Measurements from ENCODE around the gene SH2D6. TPM values are rescaled to one million over a fixed set of nuclear protein-coding genes. Genes with fewer than 3 reads are reported as not detected.

SH2D6 gene
- total and polyA plus RNA-seq, 9 of the 15 experiments (the other 6 are each of a cell fraction or from before 2014, with no cell fraction given): 0.07 to 0.76 (median 0.33) TPM; not detected in 2

DNA sequence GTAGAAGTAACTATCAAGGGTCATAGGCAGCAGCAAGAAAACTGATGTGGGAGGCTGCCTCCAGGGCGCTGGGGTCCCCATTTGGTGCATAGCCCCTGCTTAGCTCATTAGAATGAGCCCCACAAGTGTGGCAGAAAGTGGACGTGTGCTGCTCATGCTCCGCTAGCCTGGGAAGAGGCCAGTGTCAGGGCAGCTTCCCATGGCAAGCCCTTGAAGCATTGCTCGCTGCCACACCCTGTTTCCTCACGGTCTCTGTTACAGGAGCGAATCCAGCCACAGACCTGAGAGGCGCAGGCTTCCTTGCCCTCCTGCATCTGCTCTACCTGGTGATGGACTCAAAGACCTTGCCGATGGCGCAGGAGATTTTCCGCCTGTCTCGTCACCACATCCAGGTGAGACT, 41.4 kb upstream of the SH2D6 start (continued):
- TF ChIP-seq ETV6 (IDR thresholded peaks at IDR 0.05; ENCODE audit: borderline replicate concordance in 1 of 2, low read depth in 2 of 2, low read length in 1 of 2) (no peak), ETV6 (CRISPR knock-in tag; IDR thresholded peaks at IDR 0.05; ENCODE audit: borderline replicate concordance) (no peak), MECOM (CRISPR knock-in tag; IDR thresholded peaks at IDR 0.05) (no peak), ZNF668 (CRISPR knock-in tag; IDR thresholded peaks at IDR 0.05) (no peak), ZFP1 (CRISPR knock-in tag; IDR thresholded peaks at IDR 0.05) (no peak), CBX3 (IDR thresholded peaks at IDR 0.05; ENCODE audit: borderline replicate concordance in 1 of 2, low read length in 2 of 2) (no peak)
- TF ChIP-seq, protein P1, sequence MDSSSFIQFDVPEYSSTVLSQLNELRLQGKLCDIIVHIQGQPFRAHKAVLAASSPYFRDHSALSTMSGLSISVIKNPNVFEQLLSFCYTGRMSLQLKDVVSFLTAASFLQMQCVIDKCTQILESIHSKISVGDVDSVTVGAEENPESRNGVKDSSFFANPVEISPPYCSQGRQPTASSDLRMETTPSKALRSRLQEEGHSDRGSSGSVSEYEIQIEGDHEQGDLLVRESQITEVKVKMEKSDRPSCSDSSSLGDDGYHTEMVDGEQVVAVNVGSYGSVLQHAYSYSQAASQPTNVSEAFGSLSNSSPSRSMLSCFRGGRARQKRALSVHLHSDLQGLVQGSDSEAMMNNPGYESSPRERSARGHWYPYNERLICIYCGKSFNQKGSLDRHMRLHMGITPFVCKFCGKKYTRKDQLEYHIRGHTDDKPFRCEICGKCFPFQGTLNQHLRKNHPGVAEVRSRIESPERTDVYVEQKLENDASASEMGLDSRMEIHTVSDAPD (CRISPR knock-in tag; IDR thresholded peaks at IDR 0.05): no peak
- TF ChIP-seq, protein P2, sequence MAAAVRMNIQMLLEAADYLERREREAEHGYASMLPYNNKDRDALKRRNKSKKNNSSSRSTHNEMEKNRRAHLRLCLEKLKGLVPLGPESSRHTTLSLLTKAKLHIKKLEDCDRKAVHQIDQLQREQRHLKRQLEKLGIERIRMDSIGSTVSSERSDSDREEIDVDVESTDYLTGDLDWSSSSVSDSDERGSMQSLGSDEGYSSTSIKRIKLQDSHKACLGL (CRISPR knock-in tag; IDR thresholded peaks at IDR 0.05; ENCODE audit: borderline replicate concordance, poor library complexity, severe bottlenecking): no peak
- TF ChIP-seq, protein P3, sequence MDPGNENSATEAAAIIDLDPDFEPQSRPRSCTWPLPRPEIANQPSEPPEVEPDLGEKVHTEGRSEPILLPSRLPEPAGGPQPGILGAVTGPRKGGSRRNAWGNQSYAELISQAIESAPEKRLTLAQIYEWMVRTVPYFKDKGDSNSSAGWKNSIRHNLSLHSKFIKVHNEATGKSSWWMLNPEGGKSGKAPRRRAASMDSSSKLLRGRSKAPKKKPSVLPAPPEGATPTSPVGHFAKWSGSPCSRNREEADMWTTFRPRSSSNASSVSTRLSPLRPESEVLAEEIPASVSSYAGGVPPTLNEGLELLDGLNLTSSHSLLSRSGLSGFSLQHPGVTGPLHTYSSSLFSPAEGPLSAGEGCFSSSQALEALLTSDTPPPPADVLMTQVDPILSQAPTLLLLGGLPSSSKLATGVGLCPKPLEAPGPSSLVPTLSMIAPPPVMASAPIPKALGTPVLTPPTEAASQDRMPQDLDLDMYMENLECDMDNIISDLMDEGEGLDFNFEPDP (CRISPR knock-in tag; IDR thresholded peaks at IDR 0.05): no peak

Measured in K562 (cell line).